IPS DF 6.9 (cell line): ENCODE data around the gene PTPN22.

Experiments used
- DNase-seq: peaks from one replicate; pipeline ENCODE4 v3.0.0-alpha.2; 2013; ENCODE audit warnings: low read depth, low spot score
- H3K27ac ChIP-seq: one replicate; pipeline ENCODE4 v1.5.1; 2013; ENCODE audit warnings: low read length, control low read depth
- H3K27me3 ChIP-seq: 2 replicates; pipeline ENCODE4 v1.6.1; 2013; ENCODE audit warnings: mild to moderate bottlenecking, low read length; ENCODE audit not compliant: control insufficient read depth, insufficient read depth
- H3K36me3 ChIP-seq: 2 replicates; pipeline ENCODE4 v1.6.1; 2013; ENCODE audit warnings: low read length; ENCODE audit not compliant: control insufficient read depth, insufficient read depth
- H3K4me1 ChIP-seq: 2 replicates; pipeline ENCODE4 v1.6.1; 2013; ENCODE audit warnings: low read length; ENCODE audit not compliant: control insufficient read depth, insufficient read depth
- H3K4me3 ChIP-seq: 2 replicates; pipeline ENCODE4 v1.5.1; 2013; ENCODE audit warnings: mild to moderate bottlenecking, low read length
- H3K9me3 ChIP-seq: 2 replicates; pipeline ENCODE4 v1.6.1; 2013; ENCODE audit warnings: low read length, inconsistent platforms; ENCODE audit not compliant: control insufficient read depth, insufficient read depth
- WGBS: extraction: QIAGEN DNeasy Blood & Tissue Kit; methylation state at CpG from one replicate; pipeline ENCODE4 v1.1.7; 2013; ENCODE audit warnings: mixed read lengths, missing lambda C conversion rate; ENCODE audit not compliant: insufficient read length, insufficient coverage; 5-methylcytosine and 5-hydroxymethylcytosine counted together

The PTPN22 gene

GRCh38 chr1:113813218-113813617 is 58.3 kb downstream of the PTPN22 start:
- no peak overlapping the region for H3K4me3 ChIP-seq
- H3K4me1 ChIP-seq: no peaks in the 10 kb centered on the region
- DNase-seq: no peak
- no peaks in the 10 kb centered on the region for H3K36me3 ChIP-seq
- WGBS: no CpG with 5 or more reads among the region's 15 CpGs
- H3K9me3 ChIP-seq: no peaks in the 10 kb centered on the region
- no peak overlapping the region for H3K27ac ChIP-seq
- no peaks in the 10 kb centered on the region for H3K27me3 ChIP-seq

- H3K9me3 ChIP-seq: no peaks in the 10 kb centered on the region
- H3K27me3 ChIP-seq: no peaks in the 10 kb centered on the region
- WGBS: 100% methylated on average over 2 of the region's 13 CpGs
- no peaks in the 10 kb centered on the region for H3K4me1 ChIP-seq
- DNase-seq: no peak
- peak overlapping the region; percentile 2; the same call in 1 of the 2 replicates for H3K4me3 ChIP-seq
- no peak overlapping the region for H3K27ac ChIP-seq
- no peaks in the 10 kb centered on the region for H3K36me3 ChIP-seq
Observed at GRCh38 chr1:113812661-113813135, 58.8 kb downstream of the PTPN22 start.

GRCh38 chr1:113811888-113812660 is 59.4 kb downstream of the PTPN22 start, which contains the start of gene RSBN1:
TSS of gene RSBN1 (minus strand) at chr1:113812476. CDS start at chr1:113812412, 64 bp downstream.
- DNase-seq: peak; percentile 97
- no CpG with 5 or more reads among the region's 82 CpGs for WGBS
- Histone ChIP-seq H3K27me3 (no peaks in the 10 kb centered on the region), H3K36me3 (no peaks in the 10 kb centered on the region), H3K27ac (no peak within 1 kb of the TSS), H3K9me3 (no peaks in the 10 kb centered on the region), H3K4me3 (peak within 1 kb of the TSS; percentile 82), H3K4me1 (no peaks in the 10 kb centered on the region)

GRCh38 chr1:113811156-113811887 is 60.2 kb downstream of the PTPN22 start:
- Histone ChIP-seq H3K4me1 (no peaks in the 10 kb centered on the region), H3K4me3 (peak overlapping the region; percentile 82), H3K27me3 (no peaks in the 10 kb centered on the region), H3K27ac (no peak overlapping the region), H3K9me3 (no peaks in the 10 kb centered on the region), H3K36me3 (no peaks in the 10 kb centered on the region)
- WGBS: no CpG with 5 or more reads among the region's 29 CpGs
- no peak for DNase-seq

GRCh38 chr1:113809670-113810602 is 61.6 kb downstream of the PTPN22 start:
- Histone ChIP-seq H3K4me3 (no peak overlapping the region), H3K36me3 (no peaks in the 10 kb centered on the region), H3K27me3 (no peaks in the 10 kb centered on the region), H3K9me3 (no peaks in the 10 kb centered on the region), H3K27ac (no peak overlapping the region), H3K4me1 (no peaks in the 10 kb centered on the region)
- no CpG with 5 or more reads among the region's 5 CpGs for WGBS
- DNase-seq: no peak

GRCh38 chr1:113808450-113809195 is 62.9 kb downstream of the PTPN22 start:
- no peaks in the 10 kb centered on the region for H3K9me3 ChIP-seq
- no peak overlapping the region for H3K4me3 ChIP-seq
- H3K27ac ChIP-seq: no peak overlapping the region
- no peaks in the 10 kb centered on the region for H3K4me1 ChIP-seq
- no peak for DNase-seq
- WGBS: no CpG with 5 or more reads among the region's 4 CpGs
- H3K36me3 ChIP-seq: no peaks in the 10 kb centered on the region
- no peaks in the 10 kb centered on the region for H3K27me3 ChIP-seq

DNA sequence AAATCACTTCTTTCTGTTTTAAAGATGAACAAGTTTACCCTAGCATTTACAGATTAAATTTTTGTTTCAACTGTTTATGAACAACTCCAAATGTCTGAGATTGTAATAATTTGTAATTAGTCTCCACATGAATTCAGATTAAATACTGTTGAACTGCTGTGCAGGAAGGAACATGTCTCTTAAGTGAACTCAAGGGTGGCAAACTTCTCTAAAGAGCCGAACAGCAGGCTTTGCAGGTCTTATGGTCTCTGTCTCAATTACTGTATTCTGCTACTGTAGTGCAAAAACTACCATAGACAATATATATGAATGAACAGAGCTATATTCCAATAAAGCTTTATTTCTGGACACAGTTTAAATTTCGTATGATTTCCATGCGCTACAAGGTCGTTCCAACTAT is 65.9 kb downstream of the PTPN22 start:
- DNase-seq: no peak
- Histone ChIP-seq H3K36me3 (no peaks in the 10 kb centered on the region), H3K27ac (no peak overlapping the region), H3K4me3 (no peak overlapping the region), H3K9me3 (no peaks in the 10 kb centered on the region), H3K27me3 (no peaks in the 10 kb centered on the region), H3K4me1 (no peaks in the 10 kb centered on the region)
- WGBS: no CpG with 5 or more reads among the region's 4 CpGs

DNA sequence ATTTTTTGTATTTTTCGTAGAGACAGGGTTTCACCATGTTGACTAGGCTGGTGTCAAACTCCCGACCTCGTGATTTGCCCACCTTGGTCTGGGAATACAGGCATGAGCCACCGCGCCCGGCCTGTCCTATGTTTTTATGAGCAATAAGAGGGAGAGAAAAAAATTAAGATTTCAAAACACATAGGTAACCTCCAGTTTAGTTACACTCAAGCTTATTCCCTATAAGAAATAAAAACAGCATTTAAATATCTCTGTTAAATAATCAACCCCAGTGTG is 66.3 kb downstream of the PTPN22 start:
- no peak for DNase-seq
- no peak overlapping the region for H3K4me3 ChIP-seq
- no peaks in the 10 kb centered on the region for H3K36me3 ChIP-seq
- H3K27ac ChIP-seq: no peak overlapping the region
- no peaks in the 10 kb centered on the region for H3K9me3 ChIP-seq
- no peaks in the 10 kb centered on the region for H3K4me1 ChIP-seq
- no CpG with 5 or more reads among the region's 6 CpGs for WGBS
- H3K27me3 ChIP-seq: no peaks in the 10 kb centered on the region

- DNase-seq: no peak
- WGBS: no CpG with 5 or more reads among the region's 8 CpGs
- no peak overlapping the region for H3K4me3 ChIP-seq
- H3K27ac ChIP-seq: no peak overlapping the region
- no peaks in the 10 kb centered on the region for H3K27me3 ChIP-seq
- H3K4me1 ChIP-seq: no peaks in the 10 kb centered on the region
- H3K9me3 ChIP-seq: no peaks in the 10 kb centered on the region
- no peaks in the 10 kb centered on the region for H3K36me3 ChIP-seq
Observed at GRCh38 chr1:113804421-113805255, 66.9 kb downstream of the PTPN22 start.
